ENCODE data around the gene SRR. TPM values are rescaled to one million over a fixed set of nuclear protein-coding genes. Genes with fewer than 3 reads are reported as not detected.
"Not testable (repeated sequence)": the region's sequence is repeated elsewhere in the genome, so short reads cannot be mapped to it uniquely, and the experiment has no call there.

SRR gene
- total RNA-seq (10 to 100 TPM in 1 of 2 donors, 1 to 10 TPM in 1; 4.9 to 10.3 TPM), polyA plus RNA-seq (1 to 10 TPM; 2.9 to 3.8 TPM)

GRCh38 chr17:2303204-2304188 is at the start of gene SRR, which contains the start of gene SMG6:
TSS of gene SRR (plus strand) at chr17:2303950. CDS start at chr17:2315561, 11,611 bp downstream.
TSS of gene SMG6 (minus strand) at chr17:2303785. CDS start at chr17:2303720, 65 bp downstream.
- WGBS, result under 1% methylated on average over 108 of the region's 108 CpGs
- Histone ChIP-seq H3K4me1 (ENCODE audit: control insufficient read depth in 4 of 4, insufficient read depth in 4 of 4, low read length in 3 of 4) (peaks cover 0 to 14% (median 10%) of the 10 kb centered on the region in 4 donors), H3K27ac (ENCODE audit: low read depth in 1 of 2, low read length in 2 of 2) (peak within 1 kb of the TSS; percentile 75 to 91), H3K9me3 (ENCODE audit: control insufficient read depth in 4 of 4, low read length in 3 of 4) (no peaks in the 10 kb centered on the region), H3K4me3 (ENCODE audit: low read depth in 1 of 3, low read length in 3 of 3) (peak within 1 kb of the TSS; percentile 90 to 95 (median 90)), H3K9ac (ENCODE audit: low read depth in 1 of 2, low read length in 2 of 2) (peak within 1 kb of the TSS; percentile 32 to 80), H3K27me3 (ENCODE audit: control insufficient read depth in 4 of 4, insufficient read depth in 4 of 4, low read length in 3 of 4) (no peaks in the 10 kb centered on the region), H3K36me3 (ENCODE audit: control insufficient read depth in 4 of 4, insufficient read depth in 3 of 4, low read depth in 1 of 4, low read length in 3 of 4) (peaks cover 0 to 9% (median 1%) of the 10 kb centered on the region in 4 donors)
- TF ChIP-seq, protein P1, sequence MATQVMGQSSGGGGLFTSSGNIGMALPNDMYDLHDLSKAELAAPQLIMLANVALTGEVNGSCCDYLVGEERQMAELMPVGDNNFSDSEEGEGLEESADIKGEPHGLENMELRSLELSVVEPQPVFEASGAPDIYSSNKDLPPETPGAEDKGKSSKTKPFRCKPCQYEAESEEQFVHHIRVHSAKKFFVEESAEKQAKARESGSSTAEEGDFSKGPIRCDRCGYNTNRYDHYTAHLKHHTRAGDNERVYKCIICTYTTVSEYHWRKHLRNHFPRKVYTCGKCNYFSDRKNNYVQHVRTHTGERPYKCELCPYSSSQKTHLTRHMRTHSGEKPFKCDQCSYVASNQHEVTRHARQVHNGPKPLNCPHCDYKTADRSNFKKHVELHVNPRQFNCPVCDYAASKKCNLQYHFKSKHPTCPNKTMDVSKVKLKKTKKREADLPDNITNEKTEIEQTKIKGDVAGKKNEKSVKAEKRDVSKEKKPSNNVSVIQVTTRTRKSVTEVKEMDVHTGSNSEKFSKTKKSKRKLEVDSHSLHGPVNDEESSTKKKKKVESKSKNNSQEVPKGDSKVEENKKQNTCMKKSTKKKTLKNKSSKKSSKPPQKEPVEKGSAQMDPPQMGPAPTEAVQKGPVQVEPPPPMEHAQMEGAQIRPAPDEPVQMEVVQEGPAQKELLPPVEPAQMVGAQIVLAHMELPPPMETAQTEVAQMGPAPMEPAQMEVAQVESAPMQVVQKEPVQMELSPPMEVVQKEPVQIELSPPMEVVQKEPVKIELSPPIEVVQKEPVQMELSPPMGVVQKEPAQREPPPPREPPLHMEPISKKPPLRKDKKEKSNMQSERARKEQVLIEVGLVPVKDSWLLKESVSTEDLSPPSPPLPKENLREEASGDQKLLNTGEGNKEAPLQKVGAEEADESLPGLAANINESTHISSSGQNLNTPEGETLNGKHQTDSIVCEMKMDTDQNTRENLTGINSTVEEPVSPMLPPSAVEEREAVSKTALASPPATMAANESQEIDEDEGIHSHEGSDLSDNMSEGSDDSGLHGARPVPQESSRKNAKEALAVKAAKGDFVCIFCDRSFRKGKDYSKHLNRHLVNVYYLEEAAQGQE (IDR thresholded peaks at IDR 0.05), result no peak
- TF ChIP-seq GABPA (IDR thresholded peaks at IDR 0.05 in 1 of 2, conservative IDR thresholded peaks at IDR 0.05 in 1 of 2), result peak in 1 of 2 donors; percentile 48
- peak; percentile 4 for TF ChIP-seq SP1 (IDR thresholded peaks at IDR 0.05)
- TF ChIP-seq, protein P2, sequence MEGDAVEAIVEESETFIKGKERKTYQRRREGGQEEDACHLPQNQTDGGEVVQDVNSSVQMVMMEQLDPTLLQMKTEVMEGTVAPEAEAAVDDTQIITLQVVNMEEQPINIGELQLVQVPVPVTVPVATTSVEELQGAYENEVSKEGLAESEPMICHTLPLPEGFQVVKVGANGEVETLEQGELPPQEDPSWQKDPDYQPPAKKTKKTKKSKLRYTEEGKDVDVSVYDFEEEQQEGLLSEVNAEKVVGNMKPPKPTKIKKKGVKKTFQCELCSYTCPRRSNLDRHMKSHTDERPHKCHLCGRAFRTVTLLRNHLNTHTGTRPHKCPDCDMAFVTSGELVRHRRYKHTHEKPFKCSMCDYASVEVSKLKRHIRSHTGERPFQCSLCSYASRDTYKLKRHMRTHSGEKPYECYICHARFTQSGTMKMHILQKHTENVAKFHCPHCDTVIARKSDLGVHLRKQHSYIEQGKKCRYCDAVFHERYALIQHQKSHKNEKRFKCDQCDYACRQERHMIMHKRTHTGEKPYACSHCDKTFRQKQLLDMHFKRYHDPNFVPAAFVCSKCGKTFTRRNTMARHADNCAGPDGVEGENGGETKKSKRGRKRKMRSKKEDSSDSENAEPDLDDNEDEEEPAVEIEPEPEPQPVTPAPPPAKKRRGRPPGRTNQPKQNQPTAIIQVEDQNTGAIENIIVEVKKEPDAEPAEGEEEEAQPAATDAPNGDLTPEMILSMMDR (IDR thresholded peaks at IDR 0.05; ENCODE audit: low read depth, low read length, missing input control), result no peak
- peak; percentile 94 for DNase-seq (ENCODE audit: low spot score)

DNA sequence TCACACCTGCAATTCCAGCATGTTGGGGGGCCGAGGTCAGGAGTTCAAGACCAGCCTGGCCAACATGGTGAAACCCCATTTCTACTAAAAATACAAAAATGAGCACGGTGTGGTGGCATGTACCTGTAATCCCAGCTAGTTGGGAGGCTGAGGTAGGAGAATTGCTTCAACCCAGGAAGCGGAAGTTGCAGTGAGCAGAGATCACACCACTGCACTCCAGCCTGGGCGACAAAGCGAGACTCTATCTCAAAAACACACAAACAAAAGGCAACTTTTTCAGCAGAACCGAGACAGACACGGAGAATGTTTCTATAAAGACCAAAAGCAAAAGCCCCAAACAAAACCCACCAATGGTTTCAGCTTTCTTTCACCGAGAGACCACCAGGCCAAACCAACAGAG is 44.9 kb upstream of the SRR start:
- DNase-seq (ENCODE audit: low spot score); H3K9ac ChIP-seq (ENCODE audit: low read depth in 1 of 2, low read length in 2 of 2); H3K36me3 ChIP-seq (ENCODE audit: control insufficient read depth in 4 of 4, insufficient read depth in 3 of 4, low read depth in 1 of 4, low read length in 3 of 4); H3K4me1 ChIP-seq (ENCODE audit: control insufficient read depth in 4 of 4, insufficient read depth in 4 of 4, low read length in 3 of 4); H3K27me3 ChIP-seq (ENCODE audit: control insufficient read depth in 4 of 4, insufficient read depth in 4 of 4, low read length in 3 of 4); H3K27ac ChIP-seq (ENCODE audit: low read depth in 1 of 2, low read length in 2 of 2); H3K4me3 ChIP-seq (ENCODE audit: low read depth in 1 of 3, low read length in 3 of 3); H3K9me3 ChIP-seq (ENCODE audit: control insufficient read depth in 4 of 4, low read length in 3 of 4): not testable (repeated sequence)
- WGBS, result 89% methylated on average over 8 of the region's 8 CpGs

- no peak overlapping the region for H3K4me3 ChIP-seq (ENCODE audit: low read depth in 1 of 3, low read length in 3 of 3)
- peaks cover 0 to 6% (median 3%) of the 10 kb centered on the region in 4 donors for H3K4me1 ChIP-seq (ENCODE audit: control insufficient read depth in 4 of 4, insufficient read depth in 4 of 4, low read length in 3 of 4)
- 84% methylated on average over 8 of the region's 8 CpGs for WGBS
- no peaks in the 10 kb centered on the region for H3K27me3 ChIP-seq (ENCODE audit: control insufficient read depth in 4 of 4, insufficient read depth in 4 of 4, low read length in 3 of 4)
- no peaks in the 10 kb centered on the region for H3K9me3 ChIP-seq (ENCODE audit: control insufficient read depth in 4 of 4, low read length in 3 of 4)
- peaks cover 0 to 3% (median 0%) of the 10 kb centered on the region in 4 donors for H3K36me3 ChIP-seq (ENCODE audit: control insufficient read depth in 4 of 4, insufficient read depth in 3 of 4, low read depth in 1 of 4, low read length in 3 of 4)
- no peak for DNase-seq (ENCODE audit: low spot score)
- no peak overlapping the region for H3K27ac ChIP-seq (ENCODE audit: low read depth in 1 of 2, low read length in 2 of 2)
- no peak overlapping the region for H3K9ac ChIP-seq (ENCODE audit: low read depth in 1 of 2, low read length in 2 of 2)
- TF ChIP-seq ATF3 (IDR thresholded peaks at IDR 0.05) (no peak), SP1 (IDR thresholded peaks at IDR 0.05) (no peak), JUND (IDR thresholded peaks at IDR 0.05) (no peak), RXRA (IDR thresholded peaks at IDR 0.05) (no peak), HNF4G (IDR thresholded peaks at IDR 0.05) (no peak), MAX (IDR thresholded peaks at IDR 0.05) (no peak), NR2F2 (IDR thresholded peaks at IDR 0.05) (no peak), HNF4A (conservative IDR thresholded peaks at IDR 0.05) (no peak), FOXA1 (IDR thresholded peaks at IDR 0.05) (no peak), ZBTB33 (IDR thresholded peaks at IDR 0.05) (no peak)
- TF ChIP-seq, protein P2 (IDR thresholded peaks at IDR 0.05; ENCODE audit: low read depth, low read length, missing input control), result no peak
Observed at GRCh38 chr17:2259769-2260536, 43.8 kb upstream of the SRR start.
